Esophagus muscularis mucosa (tissue), 4 donors: ENCODE measurements around the gene TSPAN16. TPM values are rescaled to one million over a fixed set of nuclear protein-coding genes. Genes with fewer than 3 reads are reported as not detected.
"Not testable (repeated sequence)": the region's sequence is repeated elsewhere in the genome, so short reads cannot be mapped to it uniquely, and the experiment has no call there.

ENCODE experiments used
- DNase-seq: peaks from one replicate; pipeline ENCODE4 v3.0.0-alpha.2; 2017; ENCODE audit errors: extremely low spot score
- H3K27ac ChIP-seq, 4 donors: fragments of 200-600 bp; sonication (generic); replicated peaks in 1 of 4; 1 replicate in 3 of 4; 2 replicates in 1 of 4; pipeline ENCODE4 v1.5.1; 2016 to 2019; ENCODE audit warnings: mild to moderate bottlenecking in 1 of 4
- H3K27me3 ChIP-seq, 4 donors: fragments of 200-600 bp; sonication (generic); one replicate each; pipeline versions ENCODE4 v1.5.1 to v1.6.0; 2016 to 2019
- H3K36me3 ChIP-seq, 4 donors: fragments of 200-600 bp; sonication (generic); one replicate each; pipeline ENCODE4 v1.5.1; 2016 to 2019
- H3K4me1 ChIP-seq, 4 donors: fragments of 200-600 bp; sonication (generic); one replicate each; pipeline ENCODE4 v1.5.1; 2016 to 2019
- H3K4me3 ChIP-seq, 4 donors: fragments of 200-600 bp; sonication (generic); 1 replicate in 2 of 4; 2 replicates in 2 of 4; pipeline ENCODE4 v1.5.1; 2016 to 2019; ENCODE audit warnings: mild to moderate bottlenecking in 4 of 4, moderate library complexity in 1 of 4
- H3K9me3 ChIP-seq, 4 donors: fragments of 200-600 bp; sonication (generic); 1 replicate in 3 of 4; 2 replicates in 1 of 4; pipeline ENCODE4 v1.5.1; 2016 to 2019
- CTCF ChIP-seq, 3 experiments: fragments of 200-600 bp in 2 of 3; fragments of 450-650 bp in 1 of 3; sonication (generic) in 2 of 3; IDR thresholded peaks; one replicate each; pipeline ENCODE4 v1.5.1; 2017 to 2019; ENCODE audit warnings: antibody characterized with exemption in 3 of 3, mild to moderate bottlenecking in 2 of 3, moderate library complexity in 1 of 3
- EP300 ChIP-seq: sonication (generic); formaldehyde crosslinking; IDR thresholded peaks from one replicate; pipeline ENCODE4 v1.6.1; 2017; ENCODE audit warnings: antibody characterized with exemption
- POLR2A ChIP-seq: fragments of 450-650 bp; IDR thresholded peaks from one replicate; pipeline ENCODE4 v1.6.1; 2017; ENCODE audit warnings: antibody characterized with exemption, moderate library complexity, mild to moderate bottlenecking, low read depth
- POLR2AphosphoS5 ChIP-seq, 2 donors: sonication (generic); formaldehyde crosslinking; IDR thresholded peaks; one replicate each; pipeline ENCODE4 v1.6.1; 2017; ENCODE audit warnings: antibody characterized with exemption in 2 of 2
- WGBS: methylation state at CpG from one replicate; pipeline ENCODE4 v1.1.5; 2018; 5-methylcytosine and 5-hydroxymethylcytosine counted together
- intact Hi-C: fragments of 100-400 bp; cut with DNase I; formaldehyde crosslinking; loops from one replicate; pipeline ENCODE4 v1.15.1; 2023
- total RNA-seq, 4 donors: library from RNA; depleted of rRNA; stranded (reverse); fragments of >200 nt; gene quantifications; one replicate each; pipeline versions ENCODE4 v1.1.0 to v1.2.1, GENCODE V29; 2016

TSPAN16 gene
- total RNA-seq, 4 donors from 2014 or later, result not detected

GRCh38 chr19:11324748-11325389 is 28.9 kb downstream of the TSPAN16 start:
- H3K9me3 ChIP-seq, result no peaks in the 10 kb centered on the region
- no peaks in the 10 kb centered on the region for H3K27me3 ChIP-seq
- peak overlapping the region; percentile 78 to 81 (median 81) for H3K27ac ChIP-seq
- WGBS, result 57% methylated on average over 5 of the region's 17 CpGs
- peaks cover 4 to 51% (median 46%) of the 10 kb centered on the region in 4 donors for H3K36me3 ChIP-seq
- peaks cover 18 to 40% (median 36%) of the 10 kb centered on the region in 4 donors for H3K4me1 ChIP-seq
- TF ChIP-seq POLR2AphosphoS5 (IDR thresholded peaks at IDR 0.05) (no peak), POLR2A (no peak), CTCF (IDR thresholded peaks at IDR 0.05) (no peak), EP300 (no peak)
- H3K4me3 ChIP-seq, result no peak overlapping the region
- no peak for DNase-seq
- intact Hi-C loops, result no loop called here

DNA sequence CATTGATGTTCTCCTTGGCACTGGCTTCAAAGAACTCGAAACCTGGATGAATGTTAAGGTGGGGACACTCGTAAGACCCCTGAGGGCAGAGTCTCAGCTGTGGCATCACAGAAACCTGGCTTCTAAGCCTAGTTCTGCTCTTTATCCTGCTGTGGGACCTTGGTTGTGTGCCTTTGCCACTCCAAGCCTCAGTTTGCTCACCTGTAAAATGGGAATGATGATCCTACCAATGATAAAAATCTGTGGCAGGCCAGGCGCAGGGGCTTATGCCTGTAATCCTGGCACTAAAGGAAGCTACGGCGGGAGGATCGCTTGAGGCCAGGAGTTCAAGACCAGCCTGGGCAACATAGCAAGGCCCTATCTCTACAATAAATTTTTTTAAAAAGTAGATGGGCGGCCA is 29.6 kb downstream of the TSPAN16 start:
- Histone ChIP-seq H3K27me3 (no peaks in the 10 kb centered on the region), H3K36me3 (peaks cover 4 to 58% (median 52%) of the 10 kb centered on the region in 4 donors), H3K4me1 (peaks cover 18 to 40% (median 36%) of the 10 kb centered on the region in 4 donors), H3K4me3 (no peak overlapping the region), H3K9me3 (no peaks in the 10 kb centered on the region), H3K27ac (peak overlapping the region; percentile 78 to 81 (median 81))
- intact Hi-C loops, result no loop called here
- no peak for DNase-seq
- TF ChIP-seq CTCF (IDR thresholded peaks at IDR 0.05) (no peak), POLR2A (no peak), EP300 (no peak), POLR2AphosphoS5 (IDR thresholded peaks at IDR 0.05) (no peak)
- WGBS, result 95% methylated on average over 7 of the region's 7 CpGs

- no peak for DNase-seq
- Histone ChIP-seq H3K9me3 (no peaks in the 10 kb centered on the region), H3K27me3 (no peaks in the 10 kb centered on the region), H3K27ac (no peak overlapping the region), H3K36me3 (peaks cover 30 to 100% (median 89%) of the 10 kb centered on the region in 4 donors), H3K4me1 (peaks cover under 1 to 2% (median under 1%) of the 10 kb centered on the region in 4 donors), H3K4me3 (no peak overlapping the region)
- intact Hi-C loops, result no loop called here
- WGBS, result 85% methylated on average over 4 of the region's 4 CpGs
- TF ChIP-seq CTCF (IDR thresholded peaks at IDR 0.05) (no peak), POLR2AphosphoS5 (IDR thresholded peaks at IDR 0.05) (no peak), POLR2A (no peak), EP300 (no peak)
Measured at GRCh38 chr19:11330127-11330526, 34.2 kb downstream of the TSPAN16 start.

DNA sequence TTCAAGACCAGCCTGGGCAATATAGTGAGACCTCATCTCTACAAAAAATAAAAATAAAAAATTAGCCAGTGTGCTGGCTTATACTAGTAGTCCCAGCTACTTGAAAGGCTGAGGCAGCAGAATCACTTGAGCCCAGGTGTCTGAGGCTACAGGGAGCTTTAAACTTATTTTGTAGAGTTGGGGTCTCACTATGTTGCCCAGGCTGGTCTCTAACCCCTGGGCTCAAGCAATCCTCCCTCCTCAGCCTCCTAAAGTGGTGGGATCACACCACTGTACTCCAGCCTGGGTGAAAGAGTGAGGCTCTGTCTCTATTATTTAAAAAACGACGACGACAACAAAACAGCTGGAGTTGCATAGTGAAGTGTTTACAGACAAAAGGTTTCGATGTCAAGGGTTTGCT is 35.5 kb downstream of the TSPAN16 start:
- Histone ChIP-seq H3K4me3 (no peak overlapping the region), H3K27ac (no peak overlapping the region), H3K27me3 (no peaks in the 10 kb centered on the region), H3K9me3 (no peaks in the 10 kb centered on the region), H3K36me3 (peaks cover 36 to 100% (median 93%) of the 10 kb centered on the region in 4 donors), H3K4me1 (no peaks in the 10 kb centered on the region)
- DNase-seq, result no peak
- WGBS, result 74% methylated on average over 4 of the region's 4 CpGs
- intact Hi-C loops, result no loop called here
- no peak for TF ChIP-seq POLR2A
- no peak for TF ChIP-seq EP300
- no peak for TF ChIP-seq POLR2AphosphoS5 (IDR thresholded peaks at IDR 0.05)
- no peak for TF ChIP-seq CTCF (IDR thresholded peaks at IDR 0.05)

- Histone ChIP-seq H3K9me3 (no peaks in the 10 kb centered on the region), H3K36me3 (peaks cover 34 to 96% (median 88%) of the 10 kb centered on the region in 4 donors), H3K4me3 (no peak overlapping the region), H3K4me1 (peaks cover 0 to 8% (median 1%) of the 10 kb centered on the region in 4 donors), H3K27ac (no peak overlapping the region), H3K27me3 (no peaks in the 10 kb centered on the region)
- TF ChIP-seq POLR2AphosphoS5 (IDR thresholded peaks at IDR 0.05), result no peak
- no peak for TF ChIP-seq POLR2A
- no peak for TF ChIP-seq EP300
- TF ChIP-seq CTCF (IDR thresholded peaks at IDR 0.05), result no peak
- DNase-seq, result no peak
- WGBS, result 91% methylated on average over 5 of the region's 5 CpGs
- intact Hi-C loops, result no loop called here
Measured at GRCh38 chr19:11332822-11333221, 36.9 kb downstream of the TSPAN16 start.

DNA sequence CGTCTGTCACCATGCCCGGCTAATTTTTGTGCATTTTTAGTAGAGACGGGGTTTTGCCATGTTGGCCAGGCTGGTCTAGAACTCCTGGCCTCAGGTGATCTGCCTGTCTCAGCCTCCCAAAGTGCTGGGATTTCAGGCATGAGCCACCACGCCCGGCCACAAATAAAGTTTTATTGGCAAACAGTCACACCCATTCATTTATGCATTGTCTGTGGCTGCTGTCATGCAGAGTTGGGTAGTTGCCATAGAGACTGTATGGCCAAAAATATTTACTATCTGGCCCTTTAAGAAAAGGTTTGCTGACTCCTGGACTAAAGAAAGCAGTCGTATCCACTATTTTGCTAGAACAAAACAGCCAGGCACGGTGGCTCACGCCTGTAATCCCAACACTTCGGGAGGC is 37.9 kb downstream of the TSPAN16 start:
- peaks cover 34 to 86% (median 78%) of the 10 kb centered on the region in 4 donors for H3K36me3 ChIP-seq
- H3K4me3 ChIP-seq, H3K9me3 ChIP-seq, H3K27me3 ChIP-seq, DNase-seq, intact Hi-C loops, H3K27ac ChIP-seq: not testable (repeated sequence)
- peaks cover 5 to 18% (median 12%) of the 10 kb centered on the region in 4 donors for H3K4me1 ChIP-seq
- WGBS, result 83% methylated on average over 9 of the region's 9 CpGs
